HG02610 (cell line): ENCODE data around the gene TAS1R3.

ENCODE experiments used
- ATAC-seq: cut with Tn5 transposase; IDR thresholded peaks from one replicate; pipeline ENCODE4 v1.9.1; 2021; ENCODE audit warnings: mild to moderate bottlenecking, moderate library complexity; ENCODE audit not compliant: unreplicated experiment

Gene TAS1R3

DNA sequence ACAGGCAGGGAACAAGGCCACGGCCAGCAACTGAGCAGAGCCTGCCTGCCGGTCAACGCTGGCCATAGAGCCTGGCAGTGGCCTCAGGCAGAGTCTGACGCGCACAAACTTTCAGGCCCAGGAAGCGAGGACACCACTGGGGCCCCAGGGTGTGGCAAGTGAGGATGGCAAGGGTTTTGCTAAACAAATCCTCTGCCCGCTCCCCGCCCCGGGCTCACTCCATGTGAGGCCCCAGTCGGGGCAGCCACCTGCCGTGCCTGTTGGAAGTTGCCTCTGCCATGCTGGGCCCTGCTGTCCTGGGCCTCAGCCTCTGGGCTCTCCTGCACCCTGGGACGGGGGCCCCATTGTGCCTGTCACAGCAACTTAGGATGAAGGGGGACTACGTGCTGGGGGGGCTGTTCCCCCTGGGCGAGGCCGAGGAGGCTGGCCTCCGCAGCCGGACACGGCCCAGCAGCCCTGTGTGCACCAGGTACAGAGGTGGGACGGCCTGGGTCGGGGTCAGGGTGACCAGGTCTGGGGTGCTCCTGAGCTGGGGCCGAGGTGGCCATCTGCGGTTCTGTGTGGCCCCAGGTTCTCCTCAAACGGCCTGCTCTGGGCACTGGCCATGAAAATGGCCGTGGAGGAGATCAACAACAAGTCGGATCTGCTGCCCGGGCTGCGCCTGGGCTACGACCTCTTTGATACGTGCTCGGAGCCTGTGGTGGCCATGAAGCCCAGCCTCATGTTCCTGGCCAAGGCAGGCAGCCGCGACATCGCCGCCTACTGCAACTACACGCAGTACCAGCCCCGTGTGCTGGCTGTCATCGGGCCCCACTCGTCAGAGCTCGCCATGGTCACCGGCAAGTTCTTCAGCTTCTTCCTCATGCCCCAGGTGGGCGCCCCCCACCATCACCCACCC lies at the start of gene TAS1R3:
Gene TAS1R3, plus strand, starts transcription at position 213 of the 898 bp plus-strand sequence. Its CDS starts 66 bp downstream, at position 279.
- no peak for ATAC-seq

DNA sequence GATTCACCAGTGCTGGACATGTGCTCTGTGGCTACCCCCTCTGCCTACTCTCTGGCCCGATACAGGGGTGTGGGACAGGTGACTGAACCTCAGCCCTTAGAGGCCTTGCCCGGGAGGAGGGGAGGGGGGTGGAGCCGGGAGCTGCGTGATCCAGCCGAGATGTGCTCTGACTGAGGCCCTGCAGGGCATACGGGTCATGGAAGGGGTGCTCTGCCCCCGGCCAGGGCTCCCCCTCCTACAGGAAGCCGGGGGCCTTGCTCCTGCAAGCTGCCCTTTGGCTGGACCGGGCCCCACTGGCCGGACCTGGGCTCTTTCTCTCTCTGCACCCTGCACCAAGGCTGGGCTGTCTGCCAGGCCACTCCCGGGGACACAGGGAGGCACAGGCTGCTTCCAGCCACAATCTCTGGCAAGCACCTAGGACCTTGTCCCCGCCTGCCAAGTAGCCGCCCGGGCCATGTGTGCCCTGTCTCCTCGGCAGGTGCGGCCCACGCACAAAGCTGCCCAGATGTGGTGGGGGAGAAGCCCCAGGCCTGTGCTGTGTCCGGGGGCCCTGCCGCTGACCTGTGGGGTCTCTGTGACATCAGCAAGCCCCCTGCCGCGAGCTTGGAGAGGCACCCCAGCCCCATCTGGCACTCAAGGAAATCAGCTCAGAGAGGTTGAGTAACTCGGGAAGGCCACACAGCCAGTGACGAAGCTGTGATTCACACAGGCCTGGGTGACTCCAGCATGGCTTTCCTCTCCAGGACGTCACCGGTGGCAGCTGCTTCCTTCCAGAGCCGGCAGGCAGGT lies 49.4 kb upstream of the TAS1R3 start:
- ATAC-seq = no peak

DNA sequence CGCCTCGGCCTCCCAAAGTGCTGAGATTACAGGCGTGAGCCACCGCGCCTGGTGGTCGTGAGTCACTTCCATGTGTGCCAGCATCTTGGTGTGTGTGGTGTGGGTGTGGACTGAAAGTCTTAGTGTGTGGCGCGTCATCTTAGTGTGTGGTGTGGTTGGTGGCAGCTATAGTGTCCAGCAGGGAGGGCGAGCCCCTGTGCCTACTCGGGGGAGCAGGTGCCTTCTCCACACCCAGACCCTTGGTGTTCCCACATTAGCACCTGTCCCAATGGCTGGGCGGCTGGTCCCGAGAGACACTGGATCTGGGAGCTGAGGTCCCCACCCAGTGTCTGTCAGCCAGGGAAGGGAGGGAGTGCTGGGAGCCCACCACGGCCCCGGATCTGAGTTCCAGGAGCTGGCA lies 48.1 kb upstream of the TAS1R3 start:
- ATAC-seq = no peak

DNA sequence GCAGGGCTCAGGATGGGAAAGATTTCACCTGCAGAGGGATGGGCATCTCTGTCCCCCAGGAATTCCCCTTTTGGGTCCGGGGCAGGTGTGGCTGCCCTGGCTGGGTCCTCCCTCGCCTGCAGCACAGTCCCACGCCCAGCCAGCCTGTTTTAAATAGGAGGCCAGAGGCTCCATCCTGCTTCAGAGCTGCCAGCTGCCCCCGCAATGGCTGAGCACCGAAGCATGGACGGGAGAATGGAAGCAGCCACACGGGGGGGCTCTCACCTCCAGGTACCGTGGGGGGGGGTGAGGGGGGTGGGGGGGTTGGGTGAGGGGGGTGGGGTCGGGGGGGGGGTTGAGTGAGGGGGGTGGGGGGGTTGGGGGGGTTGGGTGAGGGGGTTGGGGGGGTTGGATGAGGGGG lies 47.3 kb upstream of the TAS1R3 start:
- ATAC-seq = no peak

DNA sequence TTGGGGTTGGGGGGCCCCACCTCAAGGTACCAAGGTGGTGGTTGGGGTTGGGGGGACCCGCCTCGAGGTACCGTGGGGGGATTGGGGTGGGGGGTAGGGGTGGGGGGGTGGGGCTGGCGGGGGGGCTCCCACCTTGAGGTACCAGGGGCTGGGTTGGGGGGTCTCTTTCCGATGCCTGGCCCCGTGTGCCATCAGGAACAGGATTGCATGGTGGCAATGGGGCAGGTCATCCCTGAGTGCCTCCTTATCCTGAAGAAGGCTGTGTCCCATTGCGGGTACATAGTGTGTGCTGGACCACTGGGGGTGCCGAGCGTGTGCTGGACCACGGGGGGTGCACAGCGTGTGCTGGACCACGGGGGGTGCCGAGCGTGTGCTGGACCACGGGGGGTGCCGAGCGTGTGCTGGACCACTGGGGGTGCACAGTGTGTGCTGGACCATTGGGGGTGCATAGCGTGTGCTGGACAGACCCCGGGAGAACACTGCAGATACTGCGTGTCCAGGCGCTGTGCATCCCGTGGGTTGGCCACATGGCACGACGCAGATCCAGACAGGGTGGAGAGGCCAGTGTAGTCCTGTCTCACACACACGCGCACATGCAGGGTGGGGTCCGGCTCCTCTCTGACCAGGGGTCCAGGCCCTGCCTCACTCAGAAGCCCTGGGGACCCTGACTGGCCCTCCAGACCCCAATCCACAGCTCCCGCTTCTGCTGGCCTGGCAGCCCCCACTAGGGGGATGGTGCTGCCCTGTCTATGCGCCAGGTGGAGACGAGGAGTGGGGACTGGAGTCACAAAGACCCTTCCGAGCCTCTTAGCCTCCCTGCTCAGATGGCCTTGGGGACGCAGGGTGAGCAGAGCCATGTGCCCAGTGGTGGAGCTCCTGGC lies 46.6 kb upstream of the TAS1R3 start:
- no peak for ATAC-seq

DNA sequence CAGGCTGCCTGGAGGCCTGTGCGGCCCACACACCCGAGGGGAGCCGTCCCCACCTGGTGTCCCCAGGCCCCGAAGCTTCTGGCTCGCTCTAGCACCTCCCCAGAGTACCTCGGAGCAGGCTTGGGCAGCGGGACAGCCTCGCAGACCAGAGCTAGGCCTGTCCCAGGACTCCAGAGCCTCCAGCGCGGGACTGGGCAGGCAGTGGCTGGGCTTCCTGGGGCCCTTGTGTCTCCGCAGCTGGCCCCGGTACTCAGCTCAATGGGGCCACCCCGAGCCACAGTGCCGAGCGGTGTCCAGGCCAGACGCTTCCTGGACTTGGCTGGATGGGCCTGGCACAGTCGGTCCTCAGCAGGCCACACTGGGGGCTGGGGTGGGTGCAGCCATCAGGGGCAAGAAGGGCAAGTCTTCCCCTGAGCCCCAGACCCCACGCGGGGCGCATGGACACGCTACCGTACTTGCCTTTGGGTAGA lies 45.9 kb upstream of the TAS1R3 start:
- ATAC-seq = no peak

DNA sequence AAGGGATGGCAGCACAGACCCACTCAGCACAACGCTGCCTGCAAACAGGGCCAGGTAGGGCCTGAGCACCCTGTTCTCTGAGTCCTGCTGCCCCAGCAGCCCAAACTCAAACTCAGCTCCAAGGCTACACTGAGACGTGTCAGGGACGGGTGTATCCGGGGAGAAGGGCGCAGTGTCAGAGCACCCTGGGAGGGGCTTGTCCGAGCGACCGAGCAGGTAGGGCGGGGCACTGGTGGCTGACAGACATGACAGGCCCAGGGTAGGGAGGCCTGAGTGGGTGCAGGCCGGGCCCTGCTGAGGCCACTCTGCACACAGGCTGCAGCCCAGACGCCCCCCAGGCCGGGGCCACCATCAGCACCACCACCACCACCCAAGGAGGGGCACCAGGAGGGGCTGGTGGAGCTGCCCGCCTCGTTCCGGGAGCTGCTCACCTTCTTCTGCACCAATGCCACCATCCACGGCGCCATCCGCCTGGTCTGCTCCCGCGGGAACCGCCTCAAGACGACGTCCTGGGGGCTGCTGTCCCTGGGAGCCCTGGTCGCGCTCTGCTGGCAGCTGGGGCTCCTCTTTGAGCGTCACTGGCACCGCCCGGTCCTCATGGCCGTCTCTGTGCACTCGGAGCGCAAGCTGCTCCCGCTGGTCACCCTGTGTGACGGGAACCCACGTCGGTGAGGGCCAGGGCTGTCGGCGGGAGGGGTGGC lies 45.3 kb upstream of the TAS1R3 start:
- no peak for ATAC-seq

DNA sequence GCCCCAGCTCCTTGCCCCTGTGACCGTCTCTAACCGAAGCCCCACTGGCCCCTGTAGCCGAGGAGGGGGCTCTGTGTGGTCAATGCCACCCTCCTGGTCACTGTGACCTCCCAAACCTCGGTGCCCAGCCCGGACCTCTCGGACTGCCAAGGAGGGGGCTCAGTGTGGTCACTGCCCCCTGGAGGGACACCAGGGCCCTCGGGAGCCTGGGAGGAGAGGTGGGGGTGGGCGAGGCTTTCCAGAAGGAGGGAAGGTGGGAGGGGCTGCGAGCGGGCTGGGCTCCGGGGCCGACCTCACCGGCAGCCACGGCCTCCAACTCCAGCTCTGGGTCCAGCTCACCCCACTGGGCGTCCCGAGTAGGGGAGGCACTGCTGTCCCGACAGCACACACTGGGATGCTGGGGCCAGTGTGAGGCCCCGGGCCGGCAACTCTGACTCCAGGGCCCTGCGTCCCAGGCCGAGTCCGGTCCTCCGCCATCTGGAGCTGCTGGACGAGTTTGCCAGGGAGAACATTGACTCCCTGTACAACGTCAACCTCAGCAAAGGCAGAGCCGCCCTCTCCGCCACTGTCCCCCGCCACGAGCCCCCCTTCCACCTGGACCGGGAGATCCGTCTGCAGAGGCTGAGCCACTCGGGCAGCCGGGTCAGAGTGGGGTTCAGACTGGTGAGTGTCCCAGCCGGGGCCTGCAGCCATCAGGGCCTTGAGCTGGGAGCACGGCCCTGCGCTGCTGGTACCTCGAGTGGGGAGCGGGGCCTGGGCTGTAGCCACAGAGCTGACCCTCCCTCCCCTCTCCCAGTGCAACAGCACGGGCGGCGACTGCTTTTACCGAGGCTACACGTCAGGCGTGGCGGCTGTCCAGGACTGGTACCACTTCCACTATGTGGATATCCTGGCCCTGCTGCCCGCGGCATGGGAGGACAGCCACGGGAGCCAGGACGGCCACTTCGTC lies 44.5 kb upstream of the TAS1R3 start:
- no peak for ATAC-seq

DNA sequence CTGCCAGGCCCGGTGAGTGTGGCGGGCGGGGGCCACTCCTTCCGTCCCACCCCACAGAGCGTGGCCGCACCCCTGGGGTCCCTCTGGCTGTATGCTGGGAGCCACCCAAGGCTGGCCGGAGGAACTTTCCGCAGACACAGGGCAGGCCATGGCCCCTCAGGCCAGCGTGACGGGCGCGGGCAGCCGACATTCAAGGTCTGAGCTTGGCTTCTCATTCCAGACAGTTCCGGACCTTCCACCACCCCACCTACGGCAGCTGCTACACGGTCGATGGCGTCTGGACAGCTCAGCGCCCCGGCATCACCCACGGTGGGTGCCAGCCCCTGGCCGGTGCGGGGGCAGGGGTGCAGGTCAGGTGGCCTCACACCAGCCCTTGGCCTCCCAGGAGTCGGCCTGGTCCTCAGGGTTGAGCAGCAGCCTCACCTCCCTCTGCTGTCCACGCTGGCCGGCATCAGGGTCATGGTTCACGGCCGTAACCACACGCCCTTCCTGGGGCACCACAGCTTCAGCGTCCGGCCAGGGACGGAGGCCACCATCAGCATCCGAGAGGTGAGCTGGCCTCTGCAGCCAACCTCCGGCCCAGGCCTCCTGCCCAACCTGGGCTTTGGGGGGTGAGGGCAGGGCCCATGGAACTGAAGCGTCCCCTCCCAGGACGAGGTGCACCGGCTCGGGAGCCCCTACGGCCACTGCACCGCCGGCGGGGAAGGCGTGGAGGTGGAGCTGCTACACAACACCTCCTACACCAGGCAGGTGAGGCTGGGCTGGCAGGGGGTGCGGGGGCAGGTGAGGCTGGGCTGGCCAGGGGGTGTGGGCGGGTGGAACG lies 43.6 kb upstream of the TAS1R3 start:
- no peak for ATAC-seq

DNA sequence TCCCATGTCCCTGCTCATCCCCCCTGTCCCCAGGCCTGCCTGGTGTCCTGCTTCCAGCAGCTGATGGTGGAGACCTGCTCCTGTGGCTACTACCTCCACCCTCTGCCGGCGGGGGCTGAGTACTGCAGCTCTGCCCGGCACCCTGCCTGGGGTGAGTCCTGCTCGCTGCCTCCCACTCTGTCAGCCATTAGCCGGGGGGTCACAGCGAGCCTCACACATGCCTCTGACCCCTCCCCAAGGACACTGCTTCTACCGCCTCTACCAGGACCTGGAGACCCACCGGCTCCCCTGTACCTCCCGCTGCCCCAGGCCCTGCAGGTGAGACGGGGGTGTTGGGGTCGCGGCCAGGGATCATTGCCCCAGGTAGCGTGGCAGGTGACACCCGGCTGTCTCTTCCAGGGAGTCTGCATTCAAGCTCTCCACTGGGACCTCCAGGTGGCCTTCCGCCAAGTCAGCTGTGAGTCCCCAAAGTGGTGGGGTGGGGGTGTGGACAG lies 40.8 kb upstream of the TAS1R3 start:
- no peak for ATAC-seq

DNA sequence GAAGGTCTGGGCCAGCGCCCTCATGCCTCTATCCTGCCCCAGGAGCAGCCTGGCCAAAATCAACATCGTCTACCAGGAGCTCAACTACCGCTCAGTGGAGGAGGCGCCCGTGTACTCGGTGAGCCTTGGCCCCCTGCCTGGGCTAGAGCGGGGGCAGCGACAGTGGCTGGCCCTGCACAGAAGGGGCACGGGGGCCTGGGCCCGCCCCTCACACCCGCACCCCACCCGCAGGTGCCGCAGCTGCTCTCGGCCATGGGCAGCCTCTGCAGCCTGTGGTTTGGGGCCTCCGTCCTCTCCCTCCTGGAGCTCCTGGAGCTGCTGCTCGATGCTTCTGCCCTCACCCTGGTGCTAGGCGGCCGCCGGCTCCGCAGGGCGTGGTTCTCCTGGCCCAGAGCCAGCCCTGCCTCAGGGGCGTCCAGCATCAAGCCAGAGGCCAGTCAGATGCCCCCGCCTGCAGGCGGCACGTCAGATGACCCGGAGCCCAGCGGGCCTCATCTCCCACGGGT lies 40.0 kb upstream of the TAS1R3 start:
- no peak for ATAC-seq

DNA sequence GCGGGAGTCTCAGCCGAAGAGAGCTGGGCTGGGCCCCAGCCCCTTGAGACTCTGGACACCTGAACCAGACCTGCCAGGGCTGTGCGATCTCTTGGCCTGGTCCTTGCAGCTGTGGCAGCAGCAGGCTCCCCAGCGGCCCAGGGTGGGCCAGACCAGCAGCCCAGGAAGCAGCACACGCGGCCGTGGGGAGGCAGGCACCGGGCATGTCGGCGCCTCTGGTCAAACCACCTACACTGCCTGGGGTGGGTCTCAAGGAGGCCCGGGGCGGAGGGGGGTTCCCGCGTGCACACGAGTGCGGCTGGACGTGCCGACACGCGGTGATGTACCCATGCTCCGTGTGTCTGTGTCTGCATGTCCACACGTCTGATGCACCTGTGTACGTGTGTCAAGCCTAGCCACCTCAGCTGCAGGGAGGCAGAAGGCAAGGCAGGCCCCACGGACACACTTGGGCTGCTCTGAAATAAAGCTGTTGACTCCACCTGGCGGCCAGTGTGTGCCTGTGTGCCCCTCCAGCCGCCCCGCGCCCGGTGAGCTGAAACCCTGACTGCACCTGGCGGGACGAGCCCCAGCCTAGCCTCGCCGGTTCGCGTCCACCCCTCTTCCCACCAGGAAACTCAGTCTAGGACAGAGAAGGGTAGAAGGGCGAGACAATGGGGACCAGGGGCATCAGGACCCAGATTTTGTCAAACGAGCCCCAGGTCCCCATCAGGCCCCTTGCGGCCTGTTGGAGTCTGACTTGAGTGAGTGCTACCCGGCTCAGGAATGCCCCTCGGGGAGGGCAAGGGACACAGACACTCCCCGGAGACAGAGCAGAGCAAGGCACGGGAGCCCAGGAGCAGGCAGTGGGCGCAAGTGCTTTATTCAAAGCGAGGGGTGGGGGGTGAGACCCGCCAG lies 39.3 kb upstream of the TAS1R3 start:
- no peak for ATAC-seq

DNA sequence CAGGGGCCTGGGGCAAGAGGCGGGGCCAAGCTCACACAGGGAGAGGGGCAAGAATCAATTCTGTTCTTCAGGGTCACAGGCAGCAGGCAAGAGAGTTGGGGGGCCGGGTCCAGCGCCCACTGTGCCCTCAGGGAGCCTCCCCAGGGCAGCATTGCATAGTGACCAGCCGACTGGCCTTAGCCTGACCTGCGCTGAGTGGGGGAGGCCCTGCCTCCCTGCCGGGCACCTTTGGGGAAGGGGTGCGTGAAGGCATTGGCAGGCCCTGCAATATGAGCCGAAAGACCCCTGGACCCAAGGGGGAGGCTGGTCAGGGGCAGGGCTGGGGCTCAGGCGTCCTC lies 38.7 kb upstream of the TAS1R3 start:
- no peak for ATAC-seq

DNA sequence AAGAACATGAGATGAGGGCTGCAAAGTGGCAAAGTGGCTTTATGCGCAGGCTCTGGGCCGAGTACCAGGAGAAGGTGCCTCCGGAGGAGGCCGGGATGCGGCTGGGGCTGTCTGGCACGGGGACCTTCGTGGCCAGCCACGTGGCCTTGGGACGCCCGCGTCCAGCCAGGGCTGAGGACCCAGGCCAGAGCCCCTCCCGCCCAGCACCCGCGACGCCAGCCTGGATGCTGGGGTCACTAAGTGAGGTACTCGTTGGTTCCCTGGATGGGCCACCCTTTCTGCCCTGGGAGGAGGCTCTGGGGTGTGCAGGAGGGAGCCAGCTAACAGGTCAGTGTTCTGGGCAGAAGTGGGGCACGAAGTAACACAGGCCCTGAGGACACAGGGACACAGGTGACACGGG lies 38.2 kb upstream of the TAS1R3 start:
- no peak for ATAC-seq

DNA sequence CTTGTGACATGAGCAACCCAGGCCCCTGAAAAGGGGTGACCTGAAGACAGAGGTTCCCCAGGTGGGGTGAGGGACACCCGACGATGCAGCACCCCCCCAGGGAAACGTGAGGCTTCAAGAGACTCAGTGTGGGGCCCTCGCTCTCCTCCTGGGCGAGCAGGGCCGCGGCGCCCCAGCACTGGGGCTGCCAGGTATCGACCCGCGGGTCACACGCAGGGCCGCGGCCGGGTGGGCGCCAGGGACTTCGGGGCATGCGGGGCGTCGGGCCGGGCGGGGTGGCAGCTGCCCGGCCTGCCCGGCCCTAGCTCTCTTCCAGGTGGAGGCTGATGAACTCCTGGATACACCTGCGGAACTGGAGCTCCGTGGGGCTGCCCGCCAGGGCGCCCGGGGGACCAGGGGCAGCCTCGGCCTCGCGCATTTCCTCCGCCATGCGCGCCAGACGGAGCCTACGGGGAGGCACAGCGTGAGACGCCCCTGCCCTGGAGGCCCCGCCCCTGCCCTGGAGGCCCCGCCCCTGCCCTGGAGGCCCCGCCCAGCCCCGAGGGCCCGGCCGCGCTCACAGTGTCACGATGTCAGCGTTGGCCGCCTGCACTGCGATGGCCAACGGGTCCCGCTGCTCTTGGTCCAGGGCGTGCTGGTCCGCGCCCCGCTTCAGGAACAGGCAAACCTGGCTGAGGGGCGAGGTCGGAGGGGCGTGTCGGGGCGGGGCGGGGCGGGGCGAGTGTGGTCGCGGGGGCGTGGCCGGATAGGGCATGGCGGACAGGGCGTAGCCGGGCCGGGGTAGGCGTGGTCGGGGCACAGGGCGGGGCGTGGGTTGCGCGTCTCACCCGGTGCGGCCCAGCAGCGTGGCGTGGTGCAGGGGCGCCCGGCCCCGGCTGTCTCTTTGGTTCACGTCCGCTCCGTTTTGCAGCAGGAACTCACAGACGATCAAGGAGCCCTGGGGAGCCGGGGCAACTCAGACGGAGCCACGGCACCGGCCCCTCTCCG lies 37.5 kb upstream of the TAS1R3 start:
- ATAC-seq = no peak
